ENCODE results near the gene PAIP2. TPM values are rescaled to one million over a fixed set of nuclear protein-coding genes. Genes with fewer than 3 reads are reported as not detected.

PAIP2 gene
- total RNA-seq, 4 donors from 2014 or later = 84.3 to 124 (median 87.2) TPM

GRCh38 chr5:139414581-139415130, 73.0 kb downstream of the PAIP2 start:
- TF ChIP-seq CTCF (IDR thresholded peaks at IDR 0.05; ENCODE audit: low read depth) = no peak

GRCh38 chr5:139415221-139415861, 73.7 kb downstream of the PAIP2 start:
- TF ChIP-seq CTCF (IDR thresholded peaks at IDR 0.05; ENCODE audit: low read depth) = no peak

GRCh38 chr5:139415869-139416268, 74.2 kb downstream of the PAIP2 start:
- TF ChIP-seq CTCF (IDR thresholded peaks at IDR 0.05; ENCODE audit: low read depth) = no peak

- no peak for TF ChIP-seq CTCF (IDR thresholded peaks at IDR 0.05; ENCODE audit: low read depth)
Observed at GRCh38 chr5:139416651-139417050, 75.0 kb downstream of the PAIP2 start.

- no peak for TF ChIP-seq CTCF (IDR thresholded peaks at IDR 0.05; ENCODE audit: low read depth)
Observed at GRCh38 chr5:139417214-139417613, 75.6 kb downstream of the PAIP2 start.

- no peak for TF ChIP-seq CTCF (IDR thresholded peaks at IDR 0.05; ENCODE audit: low read depth)
Observed at GRCh38 chr5:139418793-139419192, 77.1 kb downstream of the PAIP2 start.

Small RNA genes lying within 50 kb of the gene (small RNA-seq; reads per million reads assigned to genes)
- gene RNA5SP195 = not detected

Other genes starting within 250 kb of the PAIP2 start
- 10 to 100 TPM; 29.7 to 52.9 (median 44.8) TPM for gene SIL1, start 143.5 kb upstream of the PAIP2 start, total RNA-seq
- gene MATR3, start 48.1 kb upstream of the PAIP2 start, total RNA-seq = 100 to 1,000 TPM; 220 to 244 (median 234) TPM
- not detected for gene SLC23A1, start 41.4 kb downstream of the PAIP2 start, total RNA-seq
- gene MZB1, start 48.1 kb downstream of the PAIP2 start, total RNA-seq = 1 to 10 TPM in 1 of 4 donors, not detected in 3; 2.1 TPM
- under 1 TPM; 0.16 to 0.75 (median 0.28) TPM for gene PROB1, start 53.2 kb downstream of the PAIP2 start, total RNA-seq
- gene SPATA24, start 62.2 kb downstream of the PAIP2 start, total RNA-seq = 1 to 10 TPM in 1 of 4 donors, under 1 TPM in 1, not detected in 2; 0.85 to 2.2 TPM
- 1 to 10 TPM; 3.8 to 9.0 (median 4.4) TPM for gene DNAJC18, start 97.7 kb downstream of the PAIP2 start, total RNA-seq
- gene ECSCR, start 120.9 kb downstream of the PAIP2 start, total RNA-seq = 10 to 100 TPM; 10.0 to 25.4 (median 19.0) TPM
- not detected for gene SMIM33, start 129.2 kb downstream of the PAIP2 start, total RNA-seq
- gene STING1, start 140.9 kb downstream of the PAIP2 start, total RNA-seq = 10 to 100 TPM; 17.6 to 42.8 (median 31.8) TPM
- gene UBE2D2, start 219.5 kb downstream of the PAIP2 start, total RNA-seq = 10 to 100 TPM; 55.9 to 63.7 (median 58.5) TPM

Measured in subcutaneous adipose tissue (tissue), 4 donors.